ENCODE data around the gene BPIFA1.

GRCh38 chr20:33240923-33241322, 5.1 kb downstream of the BPIFA1 start:
- TF ChIP-seq POLR2A (IDR thresholded peaks at IDR 0.05) = no peak
- no peak for TF ChIP-seq CTCF (IDR thresholded peaks at IDR 0.05)
- no peak for TF ChIP-seq POLR2AphosphoS5 (IDR thresholded peaks at IDR 0.05)
